Heart left ventricle (tissue), 13 donors: ENCODE data around the gene IGFBP1.

Experiments used
- CTCF ChIP-seq, 12 donors: fragments of 200-600 bp; sonication (generic) in 4 of 12; IDR thresholded peaks; one replicate each; pipeline versions ENCODE4 v1.5.0 to v1.8.0; 2018 to 2022; ENCODE audit warnings: antibody characterized with exemption in 12 of 12, mild to moderate bottlenecking in 5 of 12
- POLR2A ChIP-seq, 2 donors: fragments of 450-650 bp; IDR thresholded peaks; one replicate each; pipeline ENCODE4 v1.6.1; 2017; ENCODE audit warnings: antibody characterized with exemption in 2 of 2, mild to moderate bottlenecking in 2 of 2, moderate library complexity in 2 of 2
- donor health status: ischemic (EF 13 %, LVEDD 7.1; RV severe dilation, severe dysfunction).
- donor health status: DM: no; HTN: yes; CAD: no.
- donor health status: DM: no; HTN: no; CAD: no.
- donor health status: ischemic (EF 25% LVEDD 6.9; RV normal size, moderate dysfunction).
- donor health status: ischemic (EF 25% LVEDD 5.7; RV mildly dilated, moderate dysfunction).
- donor health status: ischemic (EF 35%, LVEDD 5.7; RV mildly dilated, moderate dysfunction).
- donor health status: nonischemic (EF 11% LVEDD 7.7; RV severe dilation, severe dysfunction).
- donor health status: DM: yes; HTN: yes; CAD: no.
- donor health status: PGD.
- donor health status: ischemic (EF 29% LVEDD 5.4; RV normal size, mild dysfunction).
- donor health status: nonischemic (EF 23%, LVEDD 6.1; RV moderate dilation, normal function).

GRCh38 chr7:45937862-45938261 is 49.6 kb downstream of the IGFBP1 start:
- TF ChIP-seq CTCF (IDR thresholded peaks at IDR 0.05), result no peak
- no peak for TF ChIP-seq POLR2A (IDR thresholded peaks at IDR 0.05)
